Measurements from ENCODE around the gene DLG1.

DNA sequence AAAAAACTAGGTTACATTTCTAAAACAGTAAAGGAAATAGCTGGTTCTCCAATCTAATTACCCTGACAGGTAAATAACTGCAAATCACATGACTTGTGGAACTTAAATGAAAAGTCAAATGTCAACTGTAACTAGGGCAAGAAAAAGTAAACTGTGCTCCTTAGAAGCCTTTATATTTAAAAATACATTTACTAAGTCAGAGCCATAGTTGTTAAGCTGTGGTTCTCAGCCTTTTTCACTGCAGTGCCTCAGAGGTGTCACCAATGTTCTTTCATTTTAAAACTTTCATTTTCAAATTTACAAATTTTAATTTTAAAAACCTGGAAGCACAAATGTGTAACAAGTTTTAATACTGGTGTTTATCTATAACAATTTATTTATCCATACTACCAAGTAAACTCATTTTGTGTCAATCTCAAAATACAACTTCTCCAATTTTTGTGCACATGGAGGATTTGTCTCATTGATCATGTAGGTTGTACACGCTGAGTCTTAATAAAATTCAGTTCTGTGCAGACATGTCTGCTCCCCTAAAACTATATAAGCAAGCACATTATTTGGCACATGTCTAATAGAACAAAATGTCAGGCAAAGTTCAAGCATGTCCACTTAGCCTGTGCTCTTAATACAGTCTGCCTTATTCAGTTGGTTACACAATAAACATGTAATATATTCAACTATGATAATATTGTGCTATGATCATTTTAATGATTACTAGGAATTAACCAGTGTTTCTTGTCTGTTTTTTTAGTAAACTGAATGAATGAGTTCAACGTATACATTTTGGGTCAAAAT, 70.4 kb downstream of the DLG1 start:
- TF ChIP-seq CTCF (IDR thresholded peaks at IDR 0.05 in 2 of 3, conservative IDR thresholded peaks at IDR 0.05 in 1 of 3; ENCODE audit: insufficient read depth in 2 of 3, low read depth in 1 of 3, low read length in 3 of 3) (no peak), ZNF592 (IDR thresholded peaks at IDR 0.05) (no peak), MTA3 (IDR thresholded peaks at IDR 0.05; ENCODE audit: borderline replicate concordance) (no peak), POLR2A (conservative IDR thresholded peaks at IDR 0.05) (no peak)
- TF ChIP-seq, protein P1, sequence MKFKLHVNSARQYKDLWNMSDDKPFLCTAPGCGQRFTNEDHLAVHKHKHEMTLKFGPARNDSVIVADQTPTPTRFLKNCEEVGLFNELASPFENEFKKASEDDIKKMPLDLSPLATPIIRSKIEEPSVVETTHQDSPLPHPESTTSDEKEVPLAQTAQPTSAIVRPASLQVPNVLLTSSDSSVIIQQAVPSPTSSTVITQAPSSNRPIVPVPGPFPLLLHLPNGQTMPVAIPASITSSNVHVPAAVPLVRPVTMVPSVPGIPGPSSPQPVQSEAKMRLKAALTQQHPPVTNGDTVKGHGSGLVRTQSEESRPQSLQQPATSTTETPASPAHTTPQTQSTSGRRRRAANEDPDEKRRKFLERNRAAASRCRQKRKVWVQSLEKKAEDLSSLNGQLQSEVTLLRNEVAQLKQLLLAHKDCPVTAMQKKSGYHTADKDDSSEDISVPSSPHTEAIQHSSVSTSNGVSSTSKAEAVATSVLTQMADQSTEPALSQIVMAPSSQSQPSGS (CRISPR knock-in tag; IDR thresholded peaks at IDR 0.05) = no peak
